AG09319 (cell line): ENCODE measurements around the gene DAPK2.

Experiments
- DNase-seq: peaks from one replicate; pipeline ENCODE4 v3.0.0-alpha.2; 2010; ENCODE audit warnings: low read depth; ENCODE audit errors: extremely low read depth
- TF ChIP-seq, protein P1 (sequence below): IDR thresholded peaks from 2 replicates; pipeline ENCODE4 v1.5.1; 2011; ENCODE audit warnings: low read depth, mild to moderate bottlenecking, inconsistent platforms, low read length, moderate library complexity

DAPK2 gene

GRCh38 chr15:63879995-63880394 is 166.3 kb downstream of the DAPK2 start:
- TF ChIP-seq, protein P1, sequence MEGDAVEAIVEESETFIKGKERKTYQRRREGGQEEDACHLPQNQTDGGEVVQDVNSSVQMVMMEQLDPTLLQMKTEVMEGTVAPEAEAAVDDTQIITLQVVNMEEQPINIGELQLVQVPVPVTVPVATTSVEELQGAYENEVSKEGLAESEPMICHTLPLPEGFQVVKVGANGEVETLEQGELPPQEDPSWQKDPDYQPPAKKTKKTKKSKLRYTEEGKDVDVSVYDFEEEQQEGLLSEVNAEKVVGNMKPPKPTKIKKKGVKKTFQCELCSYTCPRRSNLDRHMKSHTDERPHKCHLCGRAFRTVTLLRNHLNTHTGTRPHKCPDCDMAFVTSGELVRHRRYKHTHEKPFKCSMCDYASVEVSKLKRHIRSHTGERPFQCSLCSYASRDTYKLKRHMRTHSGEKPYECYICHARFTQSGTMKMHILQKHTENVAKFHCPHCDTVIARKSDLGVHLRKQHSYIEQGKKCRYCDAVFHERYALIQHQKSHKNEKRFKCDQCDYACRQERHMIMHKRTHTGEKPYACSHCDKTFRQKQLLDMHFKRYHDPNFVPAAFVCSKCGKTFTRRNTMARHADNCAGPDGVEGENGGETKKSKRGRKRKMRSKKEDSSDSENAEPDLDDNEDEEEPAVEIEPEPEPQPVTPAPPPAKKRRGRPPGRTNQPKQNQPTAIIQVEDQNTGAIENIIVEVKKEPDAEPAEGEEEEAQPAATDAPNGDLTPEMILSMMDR, result no peak
- no peak for DNase-seq

DNA sequence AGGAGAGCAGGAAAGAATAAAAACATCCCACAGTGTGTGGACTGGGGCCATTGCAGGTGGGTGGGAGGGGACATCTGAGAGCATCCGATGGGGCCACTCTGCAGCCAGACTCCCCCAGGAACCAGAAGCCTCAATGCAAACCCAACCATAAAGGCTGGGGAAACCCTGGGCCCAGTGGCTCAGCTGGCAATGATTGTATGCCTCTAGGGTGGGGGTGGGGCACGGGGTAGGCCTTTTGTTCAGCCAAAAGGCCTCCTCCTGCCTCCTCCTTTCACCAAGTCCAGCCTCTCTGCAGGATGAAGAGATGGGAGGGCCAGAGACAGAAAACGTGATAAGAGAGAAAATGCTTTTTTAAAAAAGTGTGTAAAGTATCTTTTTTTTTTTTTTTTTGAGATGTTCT is 167.1 kb downstream of the DAPK2 start:
- DNase-seq, result no peak
- TF ChIP-seq, protein P1, result no peak

DNA sequence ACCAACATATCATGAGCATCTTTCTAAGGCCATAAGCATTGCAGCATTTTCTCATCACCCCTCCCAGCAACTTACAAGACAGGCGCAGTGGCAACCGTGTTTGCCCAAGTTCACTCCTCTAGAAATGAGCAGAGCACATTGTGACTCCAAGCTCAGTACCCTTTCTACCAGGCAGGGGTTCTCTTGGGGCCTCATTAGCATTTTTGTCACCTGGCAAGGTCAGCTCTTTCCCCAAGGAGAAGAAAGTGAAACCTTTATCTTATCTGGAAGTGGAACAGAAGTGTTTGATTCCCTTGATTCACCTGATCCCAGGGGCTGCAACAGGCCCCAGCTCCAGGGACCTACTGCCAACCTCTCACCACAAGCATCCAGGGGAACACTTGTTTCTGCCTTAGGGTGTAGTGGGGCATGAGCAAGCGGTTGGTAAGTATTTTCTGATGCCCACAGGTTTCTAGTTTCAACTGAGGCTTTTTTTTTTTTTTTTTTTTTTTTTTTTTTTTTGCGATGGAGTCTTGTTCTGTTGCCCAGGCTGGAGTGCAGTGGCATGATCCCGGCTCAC is 168.5 kb downstream of the DAPK2 start:
- no peak for DNase-seq
- TF ChIP-seq, protein P1, result no peak

- TF ChIP-seq, protein P1, result no peak
- DNase-seq, result no peak
These were observed 170.1 kb downstream of the DAPK2 start for GRCh38 chr15:63876085-63876662.

DNA sequence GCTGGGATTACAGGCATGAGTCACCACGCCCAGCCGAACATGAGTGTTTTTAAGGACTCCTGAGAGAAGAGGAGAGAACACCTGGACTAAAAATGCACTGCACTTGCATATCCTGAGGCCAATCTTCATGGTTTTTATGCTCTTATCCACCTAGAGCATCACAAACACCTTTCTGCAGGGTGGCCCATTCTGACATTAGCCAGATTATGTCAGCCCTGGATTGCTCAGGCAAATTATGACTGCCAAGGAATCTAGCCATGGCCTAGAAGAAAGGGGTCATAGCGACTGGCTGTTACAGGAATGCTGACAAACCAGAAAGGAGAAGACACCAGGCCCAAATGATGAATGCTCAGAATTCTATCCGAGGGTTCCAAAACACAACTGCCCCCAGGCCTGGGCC is 171.7 kb downstream of the DAPK2 start:
- no peak for DNase-seq
- TF ChIP-seq, protein P1, result no peak

DNA sequence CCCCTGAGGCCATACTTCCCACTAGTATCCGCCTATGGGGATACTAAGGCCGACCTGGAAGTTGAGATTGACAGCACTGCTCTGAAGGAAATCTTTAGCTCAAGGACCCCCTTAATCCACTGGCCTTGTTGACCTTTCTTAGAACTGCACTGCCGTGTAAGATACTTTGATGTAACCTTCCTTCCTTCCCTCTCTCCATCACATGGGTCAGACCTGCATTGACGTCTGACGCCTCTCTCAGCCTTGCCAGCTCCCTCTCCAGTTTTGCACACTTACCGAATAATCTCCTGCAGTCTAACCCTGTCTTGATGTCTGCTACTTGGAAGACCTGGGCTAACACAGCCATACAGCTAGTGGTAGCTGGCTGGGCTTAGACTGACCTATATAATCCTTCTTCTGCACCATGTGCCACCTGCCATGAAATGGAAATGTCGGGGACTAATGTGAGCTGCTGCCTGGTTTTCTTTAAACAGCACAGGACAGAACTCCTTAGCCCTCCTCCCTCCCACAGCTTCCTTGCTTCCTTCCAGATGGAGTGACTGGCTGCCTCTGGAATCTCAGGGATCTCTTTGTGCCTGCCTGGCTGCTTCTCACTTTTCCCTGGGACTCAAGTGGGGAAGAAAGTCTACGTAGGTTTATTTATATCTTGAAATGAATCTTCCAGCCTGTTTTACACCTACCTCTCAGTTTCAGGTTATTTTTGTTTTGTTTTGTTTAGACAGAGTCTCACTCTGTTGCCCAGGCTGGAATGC is 173.3 kb downstream of the DAPK2 start:
- TF ChIP-seq, protein P1, result no peak
- no peak for DNase-seq

GRCh38 chr15:63870487-63871209 is 175.6 kb downstream of the DAPK2 start:
- DNase-seq, result peak; percentile 34
- TF ChIP-seq, protein P1, result no peak
